ENCODE data around the gene IL36G.

Gene IL36G

DNA sequence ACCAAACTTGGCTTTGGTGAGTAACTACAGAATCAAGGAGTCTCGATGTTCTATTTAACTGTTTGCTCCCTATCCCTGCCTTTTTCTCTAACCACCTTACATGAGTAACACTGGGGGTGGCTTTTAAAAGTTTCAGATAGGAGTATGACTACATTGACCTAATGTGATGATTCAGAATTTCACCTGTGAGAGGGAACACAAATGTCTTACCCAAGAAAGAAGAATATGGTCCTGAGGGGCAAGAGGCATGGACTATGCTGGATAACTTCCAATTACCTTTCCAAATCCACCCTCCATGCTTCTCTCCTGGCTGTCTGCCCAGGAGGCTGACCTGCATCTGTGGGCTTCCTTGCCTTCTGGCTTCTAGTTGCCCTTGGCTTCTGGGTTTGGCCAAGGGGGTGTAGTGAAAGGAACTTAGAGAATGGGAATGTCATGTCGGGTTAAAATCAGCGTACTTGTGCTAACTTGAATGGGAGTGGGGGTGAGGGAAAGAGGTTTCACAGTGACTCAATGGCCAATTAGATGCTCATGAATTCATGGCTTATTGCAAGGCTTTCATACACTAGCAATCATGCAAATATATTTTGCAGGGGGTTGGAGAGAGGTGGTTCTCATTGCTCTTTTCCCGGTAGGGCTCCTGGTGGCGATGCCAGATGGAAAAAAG lies 5.3 kb upstream of the IL36G start:
- DNase-seq (ENCODE audit: low read depth in 2 of 3, low spot score in 1 of 3): no peak

DNA sequence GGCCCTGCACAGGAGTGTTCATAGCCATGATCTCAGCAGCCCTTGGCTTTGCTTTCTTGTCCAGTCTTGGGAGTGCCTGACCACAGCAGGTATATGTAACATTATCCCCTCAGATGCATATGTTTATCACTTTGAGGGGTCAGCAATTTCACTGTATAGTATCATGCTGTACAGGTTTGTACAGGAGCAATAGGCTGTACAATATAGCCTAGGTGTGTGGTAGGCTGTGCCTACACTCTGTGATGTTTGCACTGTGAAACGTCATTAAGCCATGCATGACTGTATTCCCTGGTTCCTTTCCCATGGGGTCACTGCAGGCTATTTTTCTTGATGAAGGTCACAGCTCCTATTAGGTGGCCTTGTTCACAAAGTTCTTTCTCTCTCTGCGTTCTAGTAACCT lies 4.7 kb upstream of the IL36G start:
- no peak for DNase-seq (ENCODE audit: low read depth in 2 of 3, low spot score in 1 of 3)

DNA sequence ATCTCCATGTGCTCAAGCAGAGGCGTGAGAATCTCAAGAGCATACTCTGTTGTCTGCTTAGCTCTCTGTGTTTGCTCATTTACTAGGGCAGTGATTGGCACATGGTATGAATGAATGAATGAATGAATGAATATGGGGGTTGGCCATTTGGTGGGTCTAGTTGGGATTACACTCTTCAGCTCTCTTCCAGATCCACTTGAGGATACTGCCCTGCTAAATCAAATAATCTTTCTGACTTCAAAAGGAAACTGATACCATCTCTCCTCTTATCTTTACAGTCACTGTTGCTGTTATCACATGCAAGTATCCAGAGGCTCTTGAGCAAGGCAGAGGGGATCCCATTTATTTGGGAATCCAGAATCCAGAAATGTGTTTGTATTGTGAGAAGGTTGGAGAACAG lies 1.9 kb downstream of the IL36G start:
- DNase-seq (ENCODE audit: low read depth in 2 of 3, low spot score in 1 of 3): no peak

GRCh38 chr2:112980537-112980936 lies 2.7 kb downstream of the IL36G start:
- DNase-seq (ENCODE audit: low read depth in 2 of 3, low spot score in 1 of 3): no peak

DNA sequence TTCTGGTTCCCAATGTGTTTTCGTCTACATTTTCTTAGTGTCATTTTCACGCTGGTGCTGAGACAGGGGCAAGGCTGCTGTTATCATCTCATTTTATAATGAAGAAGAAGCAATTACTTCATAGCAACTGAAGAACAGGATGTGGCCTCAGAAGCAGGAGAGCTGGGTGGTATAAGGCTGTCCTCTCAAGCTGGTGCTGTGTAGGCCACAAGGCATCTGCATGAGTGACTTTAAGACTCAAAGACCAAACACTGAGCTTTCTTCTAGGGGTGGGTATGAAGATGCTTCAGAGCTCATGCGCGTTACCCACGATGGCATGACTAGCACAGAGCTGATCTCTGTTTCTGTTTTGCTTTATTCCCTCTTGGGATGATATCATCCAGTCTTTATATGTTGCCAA lies 7.3 kb downstream of the IL36G start:
- DNase-seq (ENCODE audit: low read depth in 2 of 3, low spot score in 1 of 3): peak in 1 of 3 donors; percentile 3

DNA sequence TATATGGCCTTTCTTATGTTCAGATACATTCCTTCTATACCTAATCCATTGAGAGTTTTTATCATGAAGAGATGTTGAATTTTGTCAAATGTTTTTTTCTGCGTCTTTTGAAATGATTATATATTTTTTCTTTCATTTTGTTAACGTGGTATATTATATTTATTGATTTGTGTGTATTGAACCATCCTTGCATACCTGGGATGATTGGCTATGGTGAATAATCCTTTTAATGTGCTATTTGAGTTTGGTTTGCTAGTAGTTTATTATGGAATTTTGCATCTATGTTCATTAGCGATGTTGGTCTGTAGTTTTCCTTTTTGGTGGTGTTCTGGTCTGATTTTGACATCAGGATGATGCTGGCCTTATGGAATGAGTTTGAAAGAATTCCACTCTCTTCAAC lies 11.8 kb downstream of the IL36G start:
- DNase-seq (ENCODE audit: low read depth in 2 of 3, low spot score in 1 of 3): no peak

- no peak for DNase-seq (ENCODE audit: low read depth in 2 of 3, low spot score in 1 of 3)
Measured at GRCh38 chr2:112993831-112994230, 16.0 kb downstream of the IL36G start.

DNA sequence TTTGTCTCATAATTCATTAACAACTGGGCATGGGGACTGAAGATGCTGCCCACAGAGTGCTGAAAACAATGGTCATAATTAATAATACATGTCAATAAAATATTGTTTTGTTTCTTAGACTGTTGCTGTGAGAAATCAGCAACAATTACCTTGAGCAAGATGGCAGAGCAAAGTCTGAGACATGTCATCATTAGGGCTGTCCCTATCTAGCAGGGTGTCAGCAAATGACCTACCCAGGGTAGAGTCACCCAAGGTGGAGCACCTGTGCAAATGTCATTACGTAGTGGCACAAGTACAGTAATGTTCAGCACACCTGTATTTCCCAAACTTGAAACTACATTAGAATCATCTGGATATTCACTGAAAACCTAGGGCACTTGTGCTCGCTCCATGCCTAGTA lies 16.8 kb downstream of the IL36G start:
- DNase-seq (ENCODE audit: low read depth in 2 of 3, low spot score in 1 of 3): no peak

GRCh38 chr2:112995346-112995920 lies 17.6 kb downstream of the IL36G start:
- peak in 1 of 3 donors; percentile 4 for DNase-seq (ENCODE audit: low read depth in 2 of 3, low spot score in 1 of 3)

GRCh38 chr2:112996635-112997034 lies 18.8 kb downstream of the IL36G start:
- DNase-seq (ENCODE audit: low read depth in 2 of 3, low spot score in 1 of 3): peak; percentile 20 to 46 (median 46)

DNA sequence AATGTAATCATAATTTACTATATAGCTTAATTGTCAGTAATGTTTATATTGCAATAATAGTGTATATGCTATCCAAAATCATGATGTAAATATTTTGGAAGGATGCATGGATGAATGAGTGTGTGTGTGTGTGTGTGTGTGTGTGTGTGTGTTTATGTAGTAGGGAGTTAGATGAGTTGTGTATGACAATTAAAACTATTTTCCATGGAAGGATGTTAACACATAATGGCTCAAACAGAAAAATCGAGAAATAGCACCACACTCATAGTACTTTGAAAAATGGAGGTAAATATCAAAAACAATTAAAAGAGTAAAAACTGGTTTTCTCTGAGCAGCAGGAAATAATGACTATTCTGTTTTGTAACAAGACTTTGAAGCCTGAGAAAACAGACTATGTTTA lies 19.3 kb downstream of the IL36G start:
- DNase-seq (ENCODE audit: low read depth in 2 of 3, low spot score in 1 of 3): no peak

DNA sequence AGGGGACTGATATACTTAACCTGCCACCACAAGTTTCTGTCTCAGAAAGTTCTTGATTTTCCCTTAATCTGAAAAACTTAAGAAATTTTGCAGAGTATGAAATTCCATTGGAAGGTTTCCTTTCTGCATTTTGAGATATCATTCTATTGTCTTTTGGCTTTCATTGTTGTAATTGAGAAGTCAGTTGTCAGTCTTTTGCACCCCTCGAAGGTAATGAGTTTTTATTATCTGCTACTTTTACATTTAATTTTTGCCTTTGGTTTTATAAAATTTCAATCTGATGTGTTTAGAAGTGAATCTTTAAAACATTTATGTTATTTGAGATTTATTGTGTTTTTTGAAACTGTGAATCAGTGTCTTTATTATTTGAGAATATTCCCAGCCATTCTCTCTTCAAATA lies 22.6 kb downstream of the IL36G start:
- DNase-seq (ENCODE audit: low read depth in 2 of 3, low spot score in 1 of 3): no peak

GRCh38 chr2:113002677-113003076 lies 24.9 kb downstream of the IL36G start:
- DNase-seq (ENCODE audit: low read depth in 2 of 3, low spot score in 1 of 3): no peak

GRCh38 chr2:113005030-113005509 lies 27.3 kb downstream of the IL36G start, which contains the start of gene IL36A:
Gene IL36A (plus strand): TSS chr2:113005459. CDS start chr2:113005872, 413 bp downstream.
- DNase-seq (ENCODE audit: low read depth in 2 of 3, low spot score in 1 of 3): no peak

GRCh38 chr2:113007250-113007649 lies 29.4 kb downstream of the IL36G start:
- DNase-seq (ENCODE audit: low read depth in 2 of 3, low spot score in 1 of 3): no peak

DNA sequence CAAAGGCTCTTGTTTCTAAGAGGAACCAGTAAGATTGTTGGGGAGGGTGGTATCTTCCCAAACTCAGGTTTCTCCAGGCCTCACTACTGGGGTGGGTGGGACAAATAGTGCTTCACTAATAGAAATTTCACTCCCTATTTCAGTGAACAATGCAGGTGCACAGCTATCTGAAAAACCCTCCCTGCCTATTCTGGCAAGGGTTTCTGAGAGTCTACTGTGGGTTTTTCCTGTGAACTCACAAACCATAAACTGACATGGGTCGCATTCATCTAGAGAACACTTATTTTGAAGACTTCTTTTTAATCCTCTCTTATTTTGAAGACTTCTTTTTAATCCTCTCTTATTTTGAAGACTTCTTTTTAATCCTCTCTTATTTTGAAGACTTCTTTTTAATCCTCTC lies 31.8 kb downstream of the IL36G start:
- no peak for DNase-seq (ENCODE audit: low read depth in 2 of 3, low spot score in 1 of 3)

- DNase-seq (ENCODE audit: low read depth in 2 of 3, low spot score in 1 of 3): no peak
Measured at GRCh38 chr2:113010088-113010487, 32.3 kb downstream of the IL36G start.

GRCh38 chr2:113011108-113011507 lies 33.3 kb downstream of the IL36G start:
- no peak for DNase-seq (ENCODE audit: low read depth in 2 of 3, low spot score in 1 of 3)

- DNase-seq (ENCODE audit: low read depth in 2 of 3, low spot score in 1 of 3): no peak
Measured at GRCh38 chr2:113012436-113013335, 34.9 kb downstream of the IL36G start.

- no peak for DNase-seq (ENCODE audit: low read depth in 2 of 3, low spot score in 1 of 3)
Measured at GRCh38 chr2:113013336-113013661, 35.5 kb downstream of the IL36G start.

DNA sequence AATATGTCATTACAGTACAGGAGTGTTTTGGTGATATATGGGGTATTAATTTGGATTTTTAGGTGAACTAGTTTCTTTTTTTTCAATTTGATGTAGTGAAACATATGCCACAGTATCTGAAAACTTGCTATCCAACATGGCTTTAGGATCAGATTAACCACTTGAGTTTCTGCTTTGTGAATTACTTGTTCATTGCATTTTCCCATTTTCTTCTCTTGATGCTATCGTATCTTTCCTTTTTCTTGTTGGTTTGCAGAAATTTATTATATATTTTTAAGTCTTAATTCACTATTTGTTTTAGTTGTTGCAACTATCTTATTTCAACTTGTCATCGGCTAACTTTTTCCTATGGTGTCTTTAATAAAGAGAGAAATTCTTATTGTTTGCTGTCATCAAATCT lies 36.3 kb downstream of the IL36G start:
- DNase-seq (ENCODE audit: low read depth in 2 of 3, low spot score in 1 of 3): no peak

DNA sequence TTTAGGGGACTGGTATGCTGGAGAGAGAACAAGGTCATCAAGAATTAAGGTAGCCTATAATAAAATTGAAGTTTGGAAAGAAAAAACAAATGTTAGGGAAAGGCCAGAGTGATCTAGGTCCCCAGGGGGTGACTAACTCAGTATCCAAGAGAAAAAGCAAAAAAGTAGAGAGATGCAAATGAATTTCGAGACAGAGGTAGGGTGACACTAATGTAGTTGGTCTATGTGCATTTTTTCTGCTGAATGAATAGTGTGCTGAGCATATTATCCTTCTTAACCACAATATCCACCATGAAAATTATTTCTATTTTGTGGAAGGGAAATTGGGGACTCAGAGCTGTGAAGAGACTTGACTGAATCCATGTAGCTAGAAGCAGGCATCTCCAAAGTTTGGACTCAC lies 37.2 kb downstream of the IL36G start:
- no peak for DNase-seq (ENCODE audit: low read depth in 2 of 3, low spot score in 1 of 3)

All from stimulated activated CD4-positive, alpha-beta T cell treated with anti-CD3 and anti-CD28 coated beads, Interleukin-12 subunit alpha, Interleukin-12 subunit beta, amount 100 ng/mL, for 48 hours (primary cell).